ENCODE data around the gene CRTC1. TPM values are rescaled to one million over a fixed set of nuclear protein-coding genes. Genes with fewer than 3 reads are reported as not detected.
"Not testable (repeated sequence)": the region's sequence is repeated elsewhere in the genome, so short reads cannot be mapped to it uniquely, and the experiment has no call there.

Gene CRTC1
- total RNA-seq, 2 donors from 2014 or later = 4.9 to 6.5 TPM

- intact Hi-C loops (cut with DNase I) = no loop called here
- ATAC-seq = no peak
- Histone ChIP-seq H3K27ac (no peak overlapping the region), H3K4me1 (no peaks in the 10 kb centered on the region), H3K9me3 (no peaks in the 10 kb centered on the region), H3K27me3 (no peaks in the 10 kb centered on the region), H3K4me3 (no peak overlapping the region), H3K36me3 (replicated peaks in 1 of 2; ENCODE audit: insufficient read depth in 1 of 2, low read depth in 2 of 2) (no peaks in the 10 kb centered on the region)
- DNase-seq = no peak
- TF ChIP-seq POLR2A (IDR thresholded peaks at IDR 0.05) = no peak
- TF ChIP-seq CTCF (IDR thresholded peaks at IDR 0.05) = no peak
- 93 to 96% methylated on average over 11 to 30 of the region's 30 CpGs for WGBS, 2 donors
Measured at GRCh38 chr19:18725841-18726770, 42.6 kb downstream of the CRTC1 start.

- 85 to 91% methylated on average over 6 of the region's 6 CpGs for WGBS, 2 donors
- intact Hi-C loops (cut with DNase I) = no loop called here
- TF ChIP-seq CTCF (IDR thresholded peaks at IDR 0.05) (no peak), POLR2A (IDR thresholded peaks at IDR 0.05) (no peak)
- Histone ChIP-seq H3K4me1 (no peaks in the 10 kb centered on the region), H3K27ac (no peak overlapping the region), H3K27me3 (no peaks in the 10 kb centered on the region), H3K36me3 (replicated peaks in 1 of 2; ENCODE audit: insufficient read depth in 1 of 2, low read depth in 2 of 2) (no peaks in the 10 kb centered on the region), H3K9me3 (no peaks in the 10 kb centered on the region), H3K4me3 (no peak overlapping the region)
- ATAC-seq (no peak), DNase-seq (no peak)
Measured at GRCh38 chr19:18726846-18727245, 43.4 kb downstream of the CRTC1 start.

- intact Hi-C loops (cut with DNase I); ATAC-seq; H3K27ac ChIP-seq; H3K9me3 ChIP-seq; H3K4me3 ChIP-seq; H3K4me1 ChIP-seq; H3K36me3 ChIP-seq (replicated peaks in 1 of 2; ENCODE audit: insufficient read depth in 1 of 2, low read depth in 2 of 2); DNase-seq; H3K27me3 ChIP-seq: not testable (repeated sequence)
- WGBS, 2 donors = 95 to 100% methylated on average over 6 of the region's 6 CpGs
Measured at GRCh38 chr19:18727602-18728001, 44.1 kb downstream of the CRTC1 start.

- H3K4me1 ChIP-seq = peaks cover 5% of the 10 kb centered on the region
- DNase-seq (no peak), ATAC-seq (no peak)
- TF ChIP-seq CTCF (IDR thresholded peaks at IDR 0.05) (no peak), POLR2A (IDR thresholded peaks at IDR 0.05) (no peak)
- no peak overlapping the region for H3K27ac ChIP-seq
- 94 to 100% methylated on average over 6 to 18 of the region's 18 CpGs for WGBS, 2 donors
- H3K27me3 ChIP-seq = no peaks in the 10 kb centered on the region
- intact Hi-C loops (cut with DNase I) = no loop called here
- no peak overlapping the region for H3K4me3 ChIP-seq
- H3K9me3 ChIP-seq = no peaks in the 10 kb centered on the region
- H3K36me3 ChIP-seq (replicated peaks in 1 of 2; ENCODE audit: insufficient read depth in 1 of 2, low read depth in 2 of 2) = no peaks in the 10 kb centered on the region
Measured at GRCh38 chr19:18729933-18730530, 46.6 kb downstream of the CRTC1 start.

GRCh38 chr19:18730885-18731513, 47.5 kb downstream of the CRTC1 start:
- Histone ChIP-seq H3K27me3 (no peaks in the 10 kb centered on the region), H3K27ac (no peak overlapping the region), H3K4me1 (peaks cover 5% of the 10 kb centered on the region), H3K4me3 (no peak overlapping the region), H3K9me3 (no peaks in the 10 kb centered on the region), H3K36me3 (replicated peaks in 1 of 2; ENCODE audit: insufficient read depth in 1 of 2, low read depth in 2 of 2) (no peaks in the 10 kb centered on the region)
- no peak for ATAC-seq
- DNase-seq = no peak
- 92 to 95% methylated on average over 11 of the region's 11 CpGs for WGBS, 2 donors
- intact Hi-C loops (cut with DNase I) = no loop called here
- no peak for TF ChIP-seq POLR2A (IDR thresholded peaks at IDR 0.05)
- TF ChIP-seq CTCF (IDR thresholded peaks at IDR 0.05) = no peak

Data from body of pancreas (tissue), 4 donors.